ENCODE results near the gene PHOSPHO1. TPM values are rescaled to one million over a fixed set of nuclear protein-coding genes. Genes with fewer than 3 reads are reported as not detected.
A peak's percentile ranks its signal among the peaks of the same experiment; 100 is the strongest.
"Not testable (repeated sequence)": the region's sequence is repeated elsewhere in the genome, so short reads cannot be mapped to it uniquely, and the experiment has no call there.

Gene PHOSPHO1
- total RNA-seq, 4 donors from 2014 or later, result 0.34 to 0.36 TPM; not detected in 2

DNA sequence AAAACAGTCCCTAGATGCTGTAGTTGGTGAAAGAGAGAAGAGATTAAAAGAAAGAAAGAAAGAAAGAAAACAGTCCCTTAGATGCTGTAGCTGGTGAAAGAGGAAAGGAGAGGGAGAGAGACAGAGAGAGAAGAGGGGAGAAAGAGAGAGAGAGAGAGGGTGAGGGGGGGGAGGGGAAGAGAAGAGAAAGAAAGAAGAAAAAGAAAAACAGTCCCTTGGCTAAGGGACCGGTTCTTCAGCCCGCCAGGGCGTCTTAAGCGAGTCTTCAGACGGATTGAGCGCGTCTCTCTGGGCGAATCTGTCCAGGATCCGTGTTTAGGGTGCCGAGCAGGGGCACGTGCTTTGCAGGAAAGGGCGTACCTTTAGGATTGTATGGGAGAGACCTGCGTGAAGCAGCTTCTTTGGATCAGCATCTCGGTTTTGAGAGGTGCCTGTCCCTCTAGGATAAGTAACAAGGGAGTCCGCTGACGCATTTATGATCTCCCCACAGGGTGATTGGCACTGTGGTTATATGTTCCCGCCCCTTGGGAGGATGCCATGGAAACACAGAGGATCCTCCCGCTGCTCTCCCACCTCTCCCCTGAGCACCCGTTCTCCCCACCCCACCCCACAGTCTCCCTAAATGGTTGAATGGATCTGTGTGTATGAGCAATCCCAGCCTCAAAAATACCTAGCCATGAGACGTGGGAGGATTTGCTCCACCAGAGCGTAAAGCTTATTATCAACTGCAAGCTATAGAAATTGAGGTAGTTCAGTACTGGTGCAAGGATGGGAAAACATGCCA is 36.9 kb downstream of the PHOSPHO1 start:
- TF ChIP-seq, protein P1, sequence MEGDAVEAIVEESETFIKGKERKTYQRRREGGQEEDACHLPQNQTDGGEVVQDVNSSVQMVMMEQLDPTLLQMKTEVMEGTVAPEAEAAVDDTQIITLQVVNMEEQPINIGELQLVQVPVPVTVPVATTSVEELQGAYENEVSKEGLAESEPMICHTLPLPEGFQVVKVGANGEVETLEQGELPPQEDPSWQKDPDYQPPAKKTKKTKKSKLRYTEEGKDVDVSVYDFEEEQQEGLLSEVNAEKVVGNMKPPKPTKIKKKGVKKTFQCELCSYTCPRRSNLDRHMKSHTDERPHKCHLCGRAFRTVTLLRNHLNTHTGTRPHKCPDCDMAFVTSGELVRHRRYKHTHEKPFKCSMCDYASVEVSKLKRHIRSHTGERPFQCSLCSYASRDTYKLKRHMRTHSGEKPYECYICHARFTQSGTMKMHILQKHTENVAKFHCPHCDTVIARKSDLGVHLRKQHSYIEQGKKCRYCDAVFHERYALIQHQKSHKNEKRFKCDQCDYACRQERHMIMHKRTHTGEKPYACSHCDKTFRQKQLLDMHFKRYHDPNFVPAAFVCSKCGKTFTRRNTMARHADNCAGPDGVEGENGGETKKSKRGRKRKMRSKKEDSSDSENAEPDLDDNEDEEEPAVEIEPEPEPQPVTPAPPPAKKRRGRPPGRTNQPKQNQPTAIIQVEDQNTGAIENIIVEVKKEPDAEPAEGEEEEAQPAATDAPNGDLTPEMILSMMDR (IDR thresholded peaks at IDR 0.05), result no peak
- no peak for TF ChIP-seq POLR2A (IDR thresholded peaks at IDR 0.05)
- peak; percentile 63 to 92 for DNase-seq (ENCODE audit: low spot score in 2 of 2)
- WGBS, 2 donors, result 4% methylated on average over 21 of the region's 21 CpGs
- H3K4me3 ChIP-seq (ENCODE audit: low read depth, poor library complexity, severe bottlenecking), result peak overlapping the region; percentile 84
- intact Hi-C loops (cut with DNase I; ENCODE audit: low total_unique reads), result no loop called here

DNA sequence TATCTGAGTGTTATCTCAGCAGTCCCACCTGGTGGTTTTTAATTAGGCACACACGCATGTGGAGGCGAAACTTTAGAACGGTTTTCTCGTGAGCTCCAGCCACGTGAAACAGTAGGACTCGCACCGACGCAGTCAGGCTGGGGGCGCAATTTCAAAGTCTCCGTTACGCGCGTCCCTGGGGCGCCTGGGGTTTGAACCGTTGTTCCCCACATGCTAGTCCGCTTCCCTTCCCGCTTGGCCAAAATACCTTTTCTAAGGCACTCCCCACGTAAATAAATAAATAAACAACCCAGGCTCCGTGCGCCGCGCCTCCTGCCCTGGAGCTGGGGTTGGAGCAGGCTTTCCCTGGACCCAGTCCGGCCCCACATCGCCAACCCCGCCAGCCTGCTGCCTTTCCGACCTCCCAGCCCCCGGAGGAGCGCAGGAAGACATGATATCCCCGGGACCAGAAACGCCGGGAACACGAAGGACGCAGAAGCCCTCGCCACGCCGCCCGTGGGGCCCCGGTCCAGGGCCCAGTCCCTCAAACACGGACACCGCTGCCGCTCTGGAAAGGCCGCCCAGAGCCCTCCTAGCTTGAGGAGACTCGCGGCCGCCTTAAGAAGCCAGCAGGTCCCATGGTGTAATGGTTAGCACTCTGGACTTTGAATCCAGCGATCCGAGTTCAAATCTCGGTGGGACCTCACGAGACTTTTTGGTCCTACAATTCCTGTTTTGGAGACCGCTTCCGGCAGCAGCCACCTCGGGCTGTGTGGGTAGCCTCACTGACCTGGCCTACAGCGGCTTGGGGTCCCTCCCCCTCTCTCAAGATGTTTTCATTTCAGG is 38.5 kb downstream of the PHOSPHO1 start:
- DNase-seq (ENCODE audit: low spot score in 2 of 2), result peak; percentile 95 to 99
- peak overlapping the region; percentile 84 for H3K4me3 ChIP-seq (ENCODE audit: low read depth, poor library complexity, severe bottlenecking)
- intact Hi-C loops (cut with DNase I; ENCODE audit: low total_unique reads), result no loop called here
- 0% methylated on average over 41 to 52 of the region's 53 CpGs for WGBS, 2 donors
- TF ChIP-seq, protein P1 (IDR thresholded peaks at IDR 0.05), result no peak
- no peak for TF ChIP-seq POLR2A (IDR thresholded peaks at IDR 0.05)

DNA sequence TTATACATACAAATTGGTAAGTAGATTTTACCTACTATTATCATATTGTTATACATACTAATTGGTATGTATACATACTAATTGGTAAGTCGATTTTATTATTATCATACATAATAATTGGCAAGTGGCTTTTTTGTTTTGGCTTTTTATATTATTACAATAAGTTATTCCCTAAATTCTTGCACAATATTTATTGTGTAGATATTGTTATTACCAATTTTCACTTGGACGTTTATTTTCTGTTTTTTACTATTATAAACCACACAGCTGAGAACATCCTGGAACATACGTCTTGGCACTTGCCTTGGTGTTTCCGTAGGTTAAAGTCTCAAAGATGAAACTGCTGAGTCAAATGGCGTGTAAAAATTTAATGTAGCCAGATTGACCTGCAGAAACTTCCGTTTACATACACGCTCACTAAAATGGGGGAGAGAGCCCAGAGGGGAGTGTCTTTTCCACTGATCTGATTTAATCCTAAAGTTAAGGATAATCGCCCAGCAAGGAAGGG is 39.1 kb downstream of the PHOSPHO1 start:
- intact Hi-C loops (cut with DNase I; ENCODE audit: low total_unique reads), result no loop called here
- no peak for DNase-seq (ENCODE audit: low spot score in 2 of 2)
- H3K4me3 ChIP-seq (ENCODE audit: low read depth, poor library complexity, severe bottlenecking), result peak overlapping the region; percentile 84
- TF ChIP-seq POLR2A (IDR thresholded peaks at IDR 0.05), result no peak
- WGBS, 2 donors, result 5 to 6% methylated on average over 8 of the region's 8 CpGs

DNA sequence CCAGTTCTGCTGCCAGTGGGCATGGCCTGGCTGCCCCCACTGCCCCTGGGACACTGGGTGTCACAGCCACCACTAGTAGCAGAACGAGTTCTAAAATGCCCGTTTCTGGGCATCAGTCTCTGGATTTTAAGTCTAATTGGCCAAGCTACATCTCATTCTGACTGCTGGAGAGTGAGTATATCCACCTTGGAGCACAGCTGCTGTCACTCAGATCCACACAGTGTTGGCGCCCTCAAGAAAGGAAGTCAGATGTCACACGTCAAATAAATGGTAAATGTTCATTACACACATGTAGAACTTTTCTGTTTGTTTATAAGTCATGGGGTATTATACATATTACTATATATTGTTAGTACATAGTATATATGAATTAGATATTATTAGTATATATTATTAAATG is 39.7 kb downstream of the PHOSPHO1 start:
- intact Hi-C loops (cut with DNase I; ENCODE audit: low total_unique reads), result no loop called here
- WGBS, 2 donors, result 35 to 38% methylated on average over 4 of the region's 4 CpGs
- H3K4me3 ChIP-seq (ENCODE audit: low read depth, poor library complexity, severe bottlenecking), result no peak overlapping the region
- TF ChIP-seq POLR2A (IDR thresholded peaks at IDR 0.05), result no peak
- TF ChIP-seq, protein P1 (IDR thresholded peaks at IDR 0.05), result no peak
- no peak for DNase-seq (ENCODE audit: low spot score in 2 of 2)

DNA sequence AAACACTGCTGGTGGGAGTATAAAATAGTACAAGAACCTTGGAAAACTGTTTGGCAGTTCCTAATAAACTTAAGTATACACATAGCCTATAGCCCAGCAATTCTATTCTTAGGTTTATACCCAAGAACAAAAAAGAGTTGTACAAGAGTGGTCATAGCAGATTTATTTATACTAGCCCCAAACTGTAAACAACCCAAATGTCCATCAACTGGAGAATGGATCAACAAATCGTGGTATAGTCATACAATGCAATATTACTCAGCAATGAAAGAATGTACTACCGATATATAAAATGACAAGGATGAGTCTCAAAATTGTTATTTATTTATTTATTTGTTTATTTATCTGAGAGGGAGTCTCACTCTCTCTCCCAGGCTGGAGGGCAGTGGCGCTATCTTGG is 43.3 kb downstream of the PHOSPHO1 start:
- TF ChIP-seq, protein P1 (IDR thresholded peaks at IDR 0.05), result no peak
- intact Hi-C loops (cut with DNase I; ENCODE audit: low total_unique reads), result no loop called here
- no peak overlapping the region for H3K4me3 ChIP-seq (ENCODE audit: low read depth, poor library complexity, severe bottlenecking)
- no peak for DNase-seq (ENCODE audit: low spot score in 2 of 2)
- WGBS, 2 donors, result 95% methylated on average over 3 of the region's 3 CpGs

DNA sequence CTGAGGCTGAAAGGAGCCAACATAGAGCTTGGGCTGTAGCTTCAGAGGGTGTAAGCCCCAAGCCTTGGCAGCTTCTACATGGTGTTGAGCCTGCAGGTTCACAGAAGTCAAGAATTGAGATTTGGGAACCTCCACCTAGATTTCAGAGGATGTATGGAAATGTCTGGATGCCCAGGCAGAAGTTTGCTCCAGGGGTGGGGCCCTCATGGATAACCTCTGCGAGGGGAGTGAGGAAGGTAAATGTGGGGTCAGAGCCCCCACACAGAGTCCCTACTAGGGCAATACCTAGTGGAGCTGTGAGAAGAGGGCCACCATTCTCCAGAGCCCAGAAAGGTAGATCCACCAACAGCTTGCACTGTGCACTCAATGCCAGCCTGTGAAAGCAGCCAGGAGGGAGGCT is 45.2 kb downstream of the PHOSPHO1 start:
- 100% methylated on average over 1 of the region's 1 CpG for WGBS, 2 donors

DNA sequence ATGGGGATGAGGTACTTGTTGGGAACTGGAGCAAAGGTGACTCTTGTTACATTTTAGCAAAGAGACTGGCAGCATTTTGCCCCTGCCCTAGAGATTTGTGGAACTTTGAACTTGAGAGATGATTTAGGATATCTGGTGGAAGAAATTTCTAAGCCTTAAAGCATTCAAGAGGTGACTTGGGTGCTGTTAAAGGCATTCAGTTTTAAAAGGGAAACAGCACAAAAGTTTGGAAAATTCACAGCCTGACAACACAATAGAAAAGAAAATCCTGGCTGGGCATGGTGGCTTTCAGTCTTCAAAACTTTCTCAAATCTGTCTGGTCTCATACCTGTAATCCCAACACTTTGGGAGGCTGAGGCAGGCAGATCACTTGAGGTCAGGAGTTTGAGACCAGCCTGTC is 46.1 kb downstream of the PHOSPHO1 start:
- not testable (repeated sequence) for H3K4me3 ChIP-seq (ENCODE audit: low read depth, poor library complexity, severe bottlenecking); DNase-seq (ENCODE audit: low spot score in 2 of 2)
- intact Hi-C loops (cut with DNase I; ENCODE audit: low total_unique reads), result loop anchor here (5.0 kb wide), 1 partner anchor 43 kb away; no protein-coding TSS in a partner anchor

More for the DNA sequence above, 45.2 kb downstream of the PHOSPHO1 start:
- H3K4me3 ChIP-seq (ENCODE audit: low read depth, poor library complexity, severe bottlenecking); intact Hi-C loops (cut with DNase I; ENCODE audit: low total_unique reads); DNase-seq (ENCODE audit: low spot score in 2 of 2): not testable (repeated sequence)

Measured in lower leg skin (tissue), 4 donors.